Measurements from ENCODE around the gene MRGPRF.

GRCh38 chr11:69039501-69039900, 26.5 kb upstream of the MRGPRF start:
- no peak for TF ChIP-seq POLR2AphosphoS5 (IDR thresholded peaks at IDR 0.05; ENCODE audit: low read depth, low read length)
- no peak for TF ChIP-seq TAF1 (IDR thresholded peaks at IDR 0.05; ENCODE audit: borderline replicate concordance, insufficient read depth, low read length)
- no peak for TF ChIP-seq SIN3A (IDR thresholded peaks at IDR 0.05; ENCODE audit: borderline replicate concordance, insufficient read depth, low read length)

All from PFSK-1 (cell line).